Measurements from ENCODE around the gene AP1B1.
A peak's percentile ranks its signal among the peaks of the same experiment; 100 is the strongest.
"Not testable (repeated sequence)": the region's sequence is repeated elsewhere in the genome, so short reads cannot be mapped to it uniquely, and the experiment has no call there.

Gene AP1B1

GRCh38 chr22:29375398-29376076 lies 12.8 kb downstream of the AP1B1 start:
- no CpG with 5 or more reads among the region's 4 CpGs for WGBS (ENCODE audit: insufficient coverage, insufficient read length)
- Histone ChIP-seq H3K27me3 (ENCODE audit: control insufficient read depth, insufficient read depth, low read length) (no peaks in the 10 kb centered on the region), H3K36me3 (ENCODE audit: control insufficient read depth, insufficient read depth, low read length) (no peaks in the 10 kb centered on the region), H3K9me3 (ENCODE audit: control insufficient read depth, insufficient read depth, low read length) (no peaks in the 10 kb centered on the region), H3K4me1 (ENCODE audit: control insufficient read depth, insufficient read depth, low read length) (no peaks in the 10 kb centered on the region), H3K27ac (ENCODE audit: low read length) (no peak overlapping the region), H3K4me3 (ENCODE audit: low read length) (no peak overlapping the region)
- DNase-seq (ENCODE audit: low read depth, low spot score): no peak

GRCh38 chr22:29374806-29375205 lies 13.6 kb downstream of the AP1B1 start:
- not testable (repeated sequence) for H3K9me3 ChIP-seq (ENCODE audit: control insufficient read depth, insufficient read depth, low read length); H3K27me3 ChIP-seq (ENCODE audit: control insufficient read depth, insufficient read depth, low read length); H3K4me1 ChIP-seq (ENCODE audit: control insufficient read depth, insufficient read depth, low read length); H3K36me3 ChIP-seq (ENCODE audit: control insufficient read depth, insufficient read depth, low read length); H3K4me3 ChIP-seq (ENCODE audit: low read length); DNase-seq (ENCODE audit: low read depth, low spot score); H3K27ac ChIP-seq (ENCODE audit: low read length)
- WGBS (ENCODE audit: insufficient coverage, insufficient read length): no CpG with 5 or more reads among the region's 7 CpGs

- DNase-seq (ENCODE audit: low read depth, low spot score): no peak
- no CpG with 5 or more reads among the region's 6 CpGs for WGBS (ENCODE audit: insufficient coverage, insufficient read length)
Observed at GRCh38 chr22:29374401-29374800, 14.0 kb downstream of the AP1B1 start.

GRCh38 chr22:29370537-29370936 lies 17.8 kb downstream of the AP1B1 start:
- H3K36me3 ChIP-seq (ENCODE audit: control insufficient read depth, insufficient read depth, low read length): no peaks in the 10 kb centered on the region
- no peaks in the 10 kb centered on the region for H3K9me3 ChIP-seq (ENCODE audit: control insufficient read depth, insufficient read depth, low read length)
- DNase-seq (ENCODE audit: low read depth, low spot score): no peak
- H3K27ac ChIP-seq (ENCODE audit: low read length): no peak overlapping the region
- H3K4me3 ChIP-seq (ENCODE audit: low read length): no peak overlapping the region
- no CpG with 5 or more reads among the region's 7 CpGs for WGBS (ENCODE audit: insufficient coverage, insufficient read length)
- no peaks in the 10 kb centered on the region for H3K27me3 ChIP-seq (ENCODE audit: control insufficient read depth, insufficient read depth, low read length)
- no peaks in the 10 kb centered on the region for H3K4me1 ChIP-seq (ENCODE audit: control insufficient read depth, insufficient read depth, low read length)

More at GRCh38 chr22:29374401-29374800, 14.0 kb downstream of the AP1B1 start:
- H3K36me3 ChIP-seq (ENCODE audit: control insufficient read depth, insufficient read depth, low read length): no peaks in the 10 kb centered on the region
- H3K4me3 ChIP-seq (ENCODE audit: low read length): no peak overlapping the region
- no peak overlapping the region for H3K27ac ChIP-seq (ENCODE audit: low read length)
- no peaks in the 10 kb centered on the region for H3K27me3 ChIP-seq (ENCODE audit: control insufficient read depth, insufficient read depth, low read length)
- H3K9me3 ChIP-seq (ENCODE audit: control insufficient read depth, insufficient read depth, low read length): no peaks in the 10 kb centered on the region
- H3K4me1 ChIP-seq (ENCODE audit: control insufficient read depth, insufficient read depth, low read length): no peaks in the 10 kb centered on the region

GRCh38 chr22:29369460-29369859 lies 18.9 kb downstream of the AP1B1 start:
- DNase-seq (ENCODE audit: low read depth, low spot score): no peak
- no peaks in the 10 kb centered on the region for H3K4me1 ChIP-seq (ENCODE audit: control insufficient read depth, insufficient read depth, low read length)
- H3K27me3 ChIP-seq (ENCODE audit: control insufficient read depth, insufficient read depth, low read length): no peaks in the 10 kb centered on the region
- H3K4me3 ChIP-seq (ENCODE audit: low read length): no peak overlapping the region
- no peaks in the 10 kb centered on the region for H3K36me3 ChIP-seq (ENCODE audit: control insufficient read depth, insufficient read depth, low read length)
- H3K9me3 ChIP-seq (ENCODE audit: control insufficient read depth, insufficient read depth, low read length): no peaks in the 10 kb centered on the region
- WGBS (ENCODE audit: insufficient coverage, insufficient read length): no CpG with 5 or more reads among the region's 9 CpGs
- no peak overlapping the region for H3K27ac ChIP-seq (ENCODE audit: low read length)

- H3K4me1 ChIP-seq (ENCODE audit: control insufficient read depth, insufficient read depth, low read length): no peaks in the 10 kb centered on the region; the same call in 1 of the 2 replicates
Observed at GRCh38 chr22:29359469-29359868, 28.9 kb downstream of the AP1B1 start.

GRCh38 chr22:29357193-29357890 lies 31.0 kb downstream of the AP1B1 start:
- not testable (repeated sequence) for H3K27ac ChIP-seq (ENCODE audit: low read length); H3K4me1 ChIP-seq (ENCODE audit: control insufficient read depth, insufficient read depth, low read length); DNase-seq (ENCODE audit: low read depth, low spot score); H3K4me3 ChIP-seq (ENCODE audit: low read length); H3K27me3 ChIP-seq (ENCODE audit: control insufficient read depth, insufficient read depth, low read length); H3K9me3 ChIP-seq (ENCODE audit: control insufficient read depth, insufficient read depth, low read length)
- peaks cover 11% of the 10 kb centered on the region; the same call in 1 of the 2 replicates for H3K36me3 ChIP-seq (ENCODE audit: control insufficient read depth, insufficient read depth, low read length)
- WGBS (ENCODE audit: insufficient coverage, insufficient read length): no CpG with 5 or more reads among the region's 12 CpGs

More at GRCh38 chr22:29359469-29359868, 28.9 kb downstream of the AP1B1 start:
- Histone ChIP-seq H3K27ac (ENCODE audit: low read length) (no peak overlapping the region), H3K9me3 (ENCODE audit: control insufficient read depth, insufficient read depth, low read length) (no peaks in the 10 kb centered on the region), H3K27me3 (ENCODE audit: control insufficient read depth, insufficient read depth, low read length) (no peaks in the 10 kb centered on the region), H3K36me3 (ENCODE audit: control insufficient read depth, insufficient read depth, low read length) (peaks cover 10% of the 10 kb centered on the region; the same call in 1 of the 2 replicates), H3K4me3 (ENCODE audit: low read length) (no peak overlapping the region)
- DNase-seq (ENCODE audit: low read depth, low spot score): peak; percentile 20
- WGBS (ENCODE audit: insufficient coverage, insufficient read length): no CpG with 5 or more reads among the region's 9 CpGs

GRCh38 chr22:29353860-29354259 lies 34.5 kb downstream of the AP1B1 start:
- Histone ChIP-seq H3K36me3 (ENCODE audit: control insufficient read depth, insufficient read depth, low read length) (peaks cover 32% of the 10 kb centered on the region; the same call in 1 of the 2 replicates), H3K4me1 (ENCODE audit: control insufficient read depth, insufficient read depth, low read length) (no peaks in the 10 kb centered on the region; the same call in 1 of the 2 replicates), H3K9me3 (ENCODE audit: control insufficient read depth, insufficient read depth, low read length) (no peaks in the 10 kb centered on the region), H3K27me3 (ENCODE audit: control insufficient read depth, insufficient read depth, low read length) (no peaks in the 10 kb centered on the region), H3K4me3 (ENCODE audit: low read length) (no peak overlapping the region), H3K27ac (ENCODE audit: low read length) (no peak overlapping the region)
- no CpG with 5 or more reads among the region's 8 CpGs for WGBS (ENCODE audit: insufficient coverage, insufficient read length)
- DNase-seq (ENCODE audit: low read depth, low spot score): no peak

- peaks cover 29% of the 10 kb centered on the region; the same call in 1 of the 2 replicates for H3K36me3 ChIP-seq (ENCODE audit: control insufficient read depth, insufficient read depth, low read length)
- DNase-seq (ENCODE audit: low read depth, low spot score): no peak
- no peaks in the 10 kb centered on the region for H3K27me3 ChIP-seq (ENCODE audit: control insufficient read depth, insufficient read depth, low read length)
- WGBS (ENCODE audit: insufficient coverage, insufficient read length): no CpG with 5 or more reads among the region's 11 CpGs
- H3K4me1 ChIP-seq (ENCODE audit: control insufficient read depth, insufficient read depth, low read length): no peaks in the 10 kb centered on the region; the same call in 1 of the 2 replicates
- H3K27ac ChIP-seq (ENCODE audit: low read length): no peak overlapping the region
- H3K9me3 ChIP-seq (ENCODE audit: control insufficient read depth, insufficient read depth, low read length): no peaks in the 10 kb centered on the region
- H3K4me3 ChIP-seq (ENCODE audit: low read length): no peak overlapping the region
Observed at GRCh38 chr22:29353286-29353685, 35.1 kb downstream of the AP1B1 start.

GRCh38 chr22:29352778-29353177 lies 35.6 kb downstream of the AP1B1 start:
- no peak for DNase-seq (ENCODE audit: low read depth, low spot score)
- Histone ChIP-seq H3K27ac (ENCODE audit: low read length) (no peak overlapping the region), H3K4me1 (ENCODE audit: control insufficient read depth, insufficient read depth, low read length) (no peaks in the 10 kb centered on the region; the same call in 1 of the 2 replicates), H3K36me3 (ENCODE audit: control insufficient read depth, insufficient read depth, low read length) (peaks cover 24% of the 10 kb centered on the region; the same call in 1 of the 2 replicates), H3K9me3 (ENCODE audit: control insufficient read depth, insufficient read depth, low read length) (no peaks in the 10 kb centered on the region), H3K27me3 (ENCODE audit: control insufficient read depth, insufficient read depth, low read length) (no peaks in the 10 kb centered on the region), H3K4me3 (ENCODE audit: low read length) (no peak overlapping the region)
- WGBS (ENCODE audit: insufficient coverage, insufficient read length): no CpG with 5 or more reads among the region's 9 CpGs
